DMS 273 (cell line): ENCODE results near the gene RAB3A.

Experiments
- DNase-seq: peaks from one replicate; lab custom pipeline; 2025; ENCODE audit not compliant: unreplicated experiment; lab: John Stamatoyannopoulos, UW

RAB3A gene, protein sequence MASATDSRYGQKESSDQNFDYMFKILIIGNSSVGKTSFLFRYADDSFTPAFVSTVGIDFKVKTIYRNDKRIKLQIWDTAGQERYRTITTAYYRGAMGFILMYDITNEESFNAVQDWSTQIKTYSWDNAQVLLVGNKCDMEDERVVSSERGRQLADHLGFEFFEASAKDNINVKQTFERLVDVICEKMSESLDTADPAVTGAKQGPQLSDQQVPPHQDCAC

DNA sequence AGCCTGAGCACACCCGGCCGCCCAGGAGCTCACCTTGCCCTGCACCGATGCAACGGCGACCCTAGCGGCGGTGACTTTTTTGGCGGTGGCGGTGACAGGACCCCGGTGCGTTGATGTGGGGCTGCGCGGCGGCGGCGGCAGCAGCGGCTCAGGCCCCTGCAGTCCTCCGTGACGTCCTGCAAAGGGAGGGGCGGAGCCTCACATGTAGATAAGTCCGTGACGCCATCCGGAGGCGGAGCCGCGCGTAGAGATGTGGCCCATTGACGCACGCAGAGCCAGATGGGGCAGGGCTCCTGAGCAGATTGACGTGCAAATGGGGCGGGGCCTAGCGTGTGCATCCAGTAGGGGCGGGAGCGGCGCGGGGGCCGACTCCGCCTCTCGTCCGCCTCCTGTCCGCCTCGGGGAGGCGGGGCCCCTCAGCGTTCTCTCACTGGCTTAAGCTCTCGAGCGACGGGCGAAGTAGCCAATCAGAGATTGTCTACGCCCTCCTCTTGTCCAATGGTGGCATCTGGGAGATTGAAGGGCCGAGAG lies at the start of gene RAB3A:
Gene RAB3A, minus strand, starts transcription at position 180 of the 531 bp plus-strand sequence. CDS start 1,302 bp downstream, outside the sequence.
- DNase-seq = peak; percentile 100

DNA sequence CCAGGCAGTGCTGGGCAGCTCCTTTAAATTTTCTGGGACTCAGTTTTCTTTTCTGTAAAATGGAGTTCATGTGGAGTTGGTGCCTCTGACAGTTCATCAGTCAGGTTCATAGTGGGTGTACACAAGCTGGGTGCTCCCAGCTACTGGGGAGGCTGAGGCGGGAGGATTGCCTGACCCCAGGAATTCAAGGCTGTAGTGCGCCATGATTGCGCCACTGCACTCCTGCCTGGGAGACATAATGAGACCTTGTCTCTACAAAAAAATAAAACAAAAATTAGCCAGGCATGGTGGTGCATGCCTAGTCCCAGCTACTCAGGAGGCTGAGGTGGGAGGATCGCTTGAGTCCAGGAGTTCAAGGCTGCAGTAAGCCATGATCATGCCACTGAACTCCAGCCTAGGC lies 49.3 kb upstream of the RAB3A start:
- no peak for DNase-seq

DNA sequence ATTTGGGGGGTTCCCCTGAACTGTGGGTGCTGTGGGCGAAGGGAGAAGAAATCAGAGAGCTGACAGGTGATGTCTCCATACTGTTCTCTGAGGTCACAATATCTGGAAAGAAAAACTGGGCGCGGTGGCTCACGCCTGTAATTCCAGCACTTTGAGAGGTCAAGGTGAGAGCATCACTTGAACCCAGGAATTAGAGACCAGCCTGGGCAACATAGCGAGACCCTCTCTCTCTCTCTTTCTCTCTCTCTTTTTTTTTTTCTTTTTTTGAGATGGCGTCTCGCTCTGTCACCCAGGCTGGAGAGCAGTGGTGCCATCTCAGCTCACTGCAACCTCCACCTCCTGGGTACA lies 48.5 kb upstream of the RAB3A start:
- DNase-seq = no peak

DNA sequence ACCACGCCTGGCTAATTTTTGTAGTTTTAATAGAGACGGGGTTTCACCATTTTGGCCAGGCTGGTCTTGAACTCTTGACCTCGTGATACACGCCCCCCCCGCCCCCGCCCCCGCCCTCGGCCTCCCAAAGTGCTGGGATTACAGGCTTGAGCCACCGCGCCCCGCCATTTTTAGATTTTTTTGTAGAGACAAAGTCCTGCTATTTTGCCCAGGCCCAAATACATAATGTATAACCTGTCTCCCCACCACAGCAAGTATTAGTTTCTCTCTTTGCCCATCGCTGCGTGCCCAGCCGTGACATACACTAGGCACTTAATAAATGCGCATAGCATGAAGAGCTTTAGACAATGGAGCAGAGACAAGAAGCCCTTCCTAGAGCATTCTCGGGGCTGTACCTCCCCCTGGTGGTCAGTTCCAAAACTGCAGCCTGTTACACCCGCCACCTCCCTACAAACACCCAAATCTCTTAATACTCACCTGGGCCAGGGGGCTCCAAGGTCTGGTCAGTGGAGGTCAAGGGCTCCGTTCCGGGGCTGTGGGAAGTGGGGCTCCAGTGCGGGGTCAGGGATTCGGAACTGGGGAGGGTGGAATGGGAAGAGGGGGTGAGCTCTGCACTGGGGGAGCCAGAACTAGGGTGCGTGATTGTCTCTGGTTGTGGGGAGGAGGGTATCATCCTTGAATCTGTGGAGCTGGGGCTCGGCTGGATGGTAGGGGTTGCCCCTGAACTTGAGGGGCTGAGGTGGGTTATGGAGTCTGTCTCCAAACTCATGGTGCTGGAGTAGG lies 47.9 kb upstream of the RAB3A start:
- DNase-seq = peak; percentile 88

DNA sequence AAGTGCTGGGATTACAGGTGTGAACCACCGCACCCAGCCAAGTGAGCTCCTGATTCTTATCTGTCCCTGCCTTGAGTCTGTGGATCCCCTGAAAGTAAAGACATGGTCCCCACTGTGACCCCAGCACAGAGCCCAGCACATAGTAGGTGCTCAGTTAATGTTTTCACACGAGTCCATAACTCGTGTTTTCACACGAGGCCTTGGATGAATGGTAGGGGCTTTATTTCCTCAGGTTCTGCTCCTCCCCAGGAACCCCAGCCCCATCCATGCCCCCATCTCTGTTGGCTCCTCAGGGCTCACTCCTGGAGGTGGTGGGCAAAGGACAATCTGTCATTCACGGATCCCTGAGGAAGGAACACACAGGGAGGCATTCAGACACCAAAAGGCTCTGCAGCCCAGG lies 46.0 kb upstream of the RAB3A start:
- DNase-seq = no peak

DNA sequence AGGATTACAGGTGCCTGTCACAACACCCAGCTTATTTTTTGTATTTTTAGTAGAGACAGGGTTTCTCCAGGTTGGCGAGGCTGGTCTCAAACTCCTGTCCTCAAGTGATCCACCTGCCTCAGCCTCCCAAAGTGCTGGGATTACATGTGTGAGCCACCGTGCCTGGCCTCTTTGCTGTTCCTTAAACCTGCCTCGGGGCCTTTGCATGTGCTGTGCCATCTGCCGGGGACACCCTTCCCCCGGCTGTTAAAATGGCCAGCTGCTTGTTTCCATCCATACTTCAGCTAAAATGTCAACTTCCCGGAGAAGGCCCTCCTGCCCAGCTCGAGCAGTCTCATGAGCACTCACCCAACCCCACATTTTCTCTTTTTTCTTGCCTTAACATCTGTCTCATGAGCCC lies 41.5 kb upstream of the RAB3A start:
- no peak for DNase-seq

DNA sequence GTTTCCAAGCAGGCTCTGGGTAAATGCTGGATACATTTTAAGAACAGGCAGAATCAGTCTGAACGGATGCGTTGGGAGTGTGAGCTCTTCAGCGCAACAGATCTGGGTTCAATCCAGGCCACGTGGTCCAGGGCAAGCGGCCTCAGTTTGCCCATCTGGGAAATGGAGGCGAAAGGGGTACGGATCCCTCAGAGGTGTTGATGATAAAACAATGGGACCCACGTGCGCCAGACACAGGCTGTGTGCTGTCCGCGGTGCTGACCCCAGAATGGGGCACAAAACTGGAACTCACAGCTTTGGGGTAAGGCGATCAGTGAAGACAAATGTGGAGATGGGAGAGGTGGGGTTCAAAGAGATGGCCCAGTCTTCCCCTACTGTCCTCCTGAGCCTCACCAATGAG lies 35.5 kb upstream of the RAB3A start:
- DNase-seq = no peak

DNA sequence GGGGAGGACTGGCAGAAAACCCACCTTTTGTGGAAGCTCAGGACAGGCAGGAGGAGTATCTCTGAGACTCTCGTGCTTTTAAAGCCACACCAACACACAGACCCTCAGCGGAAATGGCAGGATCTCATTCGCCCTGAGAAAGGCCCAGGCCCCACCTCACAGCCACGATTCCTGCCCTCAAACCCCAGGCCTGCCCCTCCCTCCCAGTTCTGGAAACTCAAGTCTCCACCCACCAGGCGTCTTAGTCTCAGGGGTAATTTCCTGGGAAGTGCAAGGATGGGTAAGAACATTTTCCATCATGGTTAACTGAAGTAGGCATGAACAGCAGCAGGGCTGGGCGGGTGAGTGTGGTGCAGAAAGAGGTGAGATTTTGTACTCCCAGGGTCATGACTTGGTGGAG lies 30.4 kb upstream of the RAB3A start:
- DNase-seq = no peak

DNA sequence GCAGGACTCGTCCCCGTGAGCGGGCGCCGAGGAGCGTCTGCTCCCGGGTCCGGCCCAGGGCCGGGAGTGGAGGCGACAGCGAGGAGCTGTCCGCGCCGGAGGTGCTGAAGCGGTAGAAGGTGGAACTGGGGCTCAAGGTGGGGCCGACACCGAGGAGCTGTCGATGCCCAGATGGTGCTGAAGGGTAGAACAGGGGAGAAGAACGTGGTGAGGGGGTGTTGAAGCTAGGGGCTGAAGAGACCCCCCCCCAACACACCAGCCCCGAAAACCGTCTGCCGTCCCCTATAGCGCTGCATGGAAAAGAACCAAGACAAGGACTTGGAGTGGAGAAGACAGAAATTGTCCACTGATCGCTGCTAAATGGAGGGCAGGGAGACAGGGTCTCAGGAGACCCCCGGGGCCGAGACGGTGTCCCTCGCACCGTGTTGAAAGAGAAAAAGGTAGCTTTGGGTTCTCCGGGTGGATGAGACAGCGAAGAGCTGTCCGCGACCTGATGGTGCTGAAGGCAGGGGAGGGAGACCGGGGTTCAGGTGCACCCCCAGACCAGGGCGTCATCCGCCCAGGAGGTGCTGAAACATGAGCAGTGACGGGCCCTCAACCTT lies 29.5 kb upstream of the RAB3A start:
- peak; percentile 83 for DNase-seq

DNA sequence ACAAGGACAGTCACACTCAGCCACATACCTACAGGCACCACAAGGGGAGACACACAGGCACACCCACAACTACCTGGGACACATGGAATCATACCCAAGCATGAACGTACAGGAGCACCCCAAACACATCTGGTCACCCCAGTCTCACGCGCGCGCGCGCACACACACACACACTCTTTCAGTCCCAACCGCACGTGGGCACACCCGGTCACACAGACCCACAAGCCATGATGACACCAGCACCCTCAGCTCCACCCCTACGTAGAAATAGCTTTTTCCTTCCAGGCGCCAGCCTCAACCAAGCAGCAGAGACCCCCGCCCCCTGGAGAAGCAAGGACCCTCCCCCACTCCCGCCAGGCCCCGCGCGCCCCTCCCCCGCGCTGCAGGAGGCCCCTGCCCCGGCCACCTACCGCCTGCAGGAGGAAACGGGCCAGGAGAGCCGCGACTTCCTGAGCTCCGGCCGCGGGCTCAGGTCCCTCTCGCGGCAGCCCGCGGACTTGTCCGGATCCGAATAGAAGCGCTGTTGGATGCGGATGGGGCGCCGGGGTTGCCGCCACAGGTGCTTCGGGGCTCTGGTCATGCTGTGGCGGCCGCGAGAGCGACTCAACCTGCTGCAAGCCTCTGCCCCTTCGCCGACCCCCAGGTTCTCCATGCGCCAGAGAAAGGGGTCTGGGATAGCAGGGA lies 28.8 kb upstream of the RAB3A start:
- peak; percentile 83 for DNase-seq

DNA sequence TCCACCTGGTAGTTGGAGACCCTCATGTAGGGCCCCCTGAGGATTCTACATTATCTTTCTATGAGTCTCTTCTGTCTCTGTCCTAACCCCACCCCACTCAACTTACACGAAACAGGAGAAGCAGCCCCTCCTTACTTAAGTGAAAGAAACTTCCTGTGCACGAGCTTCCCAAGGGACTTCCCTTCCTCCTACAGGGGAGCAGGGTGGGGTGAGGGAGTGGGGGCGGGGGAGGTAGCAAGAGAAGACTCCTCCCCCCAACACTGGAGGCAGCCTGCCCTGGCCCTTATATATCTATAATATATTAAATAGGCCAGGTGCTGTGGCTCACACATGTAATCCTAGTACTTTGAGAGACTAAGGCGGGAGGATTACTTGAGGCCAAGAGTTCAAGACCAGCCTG lies 27.9 kb upstream of the RAB3A start:
- DNase-seq = no peak

DNA sequence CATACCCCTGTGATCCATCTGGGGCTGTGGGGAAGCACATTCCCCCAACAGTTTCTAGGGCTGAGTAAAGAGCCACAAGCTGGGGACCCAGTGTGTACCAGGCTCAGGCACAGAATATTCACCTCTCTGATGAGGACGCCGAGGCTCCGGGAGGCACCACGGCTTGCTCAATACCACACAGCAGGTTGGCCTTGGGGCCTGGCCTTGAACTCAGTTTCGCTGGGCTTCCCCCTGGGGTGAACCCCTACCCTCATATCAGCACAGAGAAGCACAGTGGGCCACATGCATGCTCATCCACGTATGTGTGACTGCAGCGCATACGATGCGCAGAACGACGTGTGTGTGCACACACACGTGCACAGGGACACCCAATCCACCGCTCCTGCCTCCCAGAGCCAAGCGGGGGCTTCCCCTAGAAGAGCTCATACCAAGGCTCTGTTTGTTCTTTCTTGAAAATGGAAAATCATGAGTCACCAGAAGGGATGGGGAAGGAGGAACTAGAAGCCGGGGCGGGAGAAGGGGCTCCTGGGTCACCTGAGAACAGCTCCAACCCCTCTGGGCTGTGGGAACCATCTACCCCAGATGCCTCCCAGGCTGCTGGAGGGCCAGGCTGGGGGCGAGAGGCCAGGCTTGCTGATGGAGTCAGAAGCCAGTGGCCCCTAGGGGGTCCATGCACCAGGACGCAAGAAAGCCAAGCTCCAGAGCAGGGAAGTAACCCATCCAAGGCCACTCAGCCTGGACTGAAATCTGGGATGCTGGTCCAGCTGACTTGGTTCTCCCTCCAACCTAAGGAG lies 27.3 kb upstream of the RAB3A start:
- DNase-seq = no peak

DNA sequence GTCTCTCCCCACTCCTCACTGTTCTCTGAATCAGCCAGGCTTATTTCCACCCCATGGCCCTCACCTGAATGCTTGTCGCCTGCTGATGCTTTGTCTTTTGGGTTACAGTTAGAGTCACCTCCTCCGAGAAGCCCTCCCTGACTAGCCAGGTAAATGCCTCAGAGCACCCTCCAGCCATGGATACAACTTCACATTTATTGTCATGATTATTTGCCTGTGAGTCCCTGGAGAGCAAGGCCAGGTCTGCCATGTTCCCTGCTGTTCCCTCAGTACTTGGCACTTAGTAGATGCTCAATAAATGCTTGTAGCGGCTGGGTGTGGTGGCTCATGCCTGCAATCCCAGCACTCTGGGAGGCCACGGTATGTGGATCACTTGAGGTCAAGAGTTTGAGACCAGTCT lies 26.1 kb upstream of the RAB3A start:
- no peak for DNase-seq

DNA sequence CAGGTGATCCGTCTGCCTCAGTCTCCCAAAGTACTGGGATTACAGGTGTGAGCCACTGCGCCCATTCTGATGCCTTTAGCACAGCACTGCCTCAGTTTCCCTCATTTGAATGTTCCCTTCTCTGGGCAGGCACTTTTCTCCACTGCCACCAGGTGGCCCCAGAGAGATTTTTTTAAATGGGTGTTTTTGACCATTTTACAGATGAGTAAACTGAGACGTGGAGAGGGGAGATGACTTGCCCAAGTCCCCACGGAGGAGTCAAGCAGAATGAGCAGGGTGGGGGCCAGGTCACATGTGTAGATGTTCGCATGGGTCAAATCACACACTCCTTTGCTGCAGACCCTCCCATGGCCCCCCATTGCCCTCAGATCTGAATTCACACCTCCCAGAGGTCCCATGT lies 25.6 kb upstream of the RAB3A start:
- DNase-seq = no peak

DNA sequence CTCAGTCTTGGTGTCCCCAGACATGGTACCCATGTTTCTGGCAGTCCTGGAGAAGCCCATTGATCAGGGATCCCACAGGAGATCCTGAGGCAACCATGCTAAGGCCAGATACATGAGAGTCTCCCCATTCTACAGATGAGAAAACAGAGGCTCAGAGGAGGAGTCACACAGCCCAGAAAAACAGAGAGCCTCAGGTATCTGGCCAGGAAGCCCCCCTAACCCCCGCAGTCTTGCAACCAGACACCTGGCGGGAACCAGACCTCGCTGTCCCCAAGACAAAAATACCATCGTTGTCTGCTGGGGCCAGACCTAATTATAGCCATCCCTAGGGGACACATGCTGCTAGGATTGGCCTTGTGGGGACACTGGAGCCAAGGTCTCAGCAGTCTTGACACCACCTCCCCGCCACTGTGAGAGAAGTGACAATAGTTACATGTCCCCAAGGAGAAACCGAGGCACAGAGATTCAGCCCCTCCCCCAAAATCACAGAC lies 24.0 kb upstream of the RAB3A start:
- DNase-seq = no peak

DNA sequence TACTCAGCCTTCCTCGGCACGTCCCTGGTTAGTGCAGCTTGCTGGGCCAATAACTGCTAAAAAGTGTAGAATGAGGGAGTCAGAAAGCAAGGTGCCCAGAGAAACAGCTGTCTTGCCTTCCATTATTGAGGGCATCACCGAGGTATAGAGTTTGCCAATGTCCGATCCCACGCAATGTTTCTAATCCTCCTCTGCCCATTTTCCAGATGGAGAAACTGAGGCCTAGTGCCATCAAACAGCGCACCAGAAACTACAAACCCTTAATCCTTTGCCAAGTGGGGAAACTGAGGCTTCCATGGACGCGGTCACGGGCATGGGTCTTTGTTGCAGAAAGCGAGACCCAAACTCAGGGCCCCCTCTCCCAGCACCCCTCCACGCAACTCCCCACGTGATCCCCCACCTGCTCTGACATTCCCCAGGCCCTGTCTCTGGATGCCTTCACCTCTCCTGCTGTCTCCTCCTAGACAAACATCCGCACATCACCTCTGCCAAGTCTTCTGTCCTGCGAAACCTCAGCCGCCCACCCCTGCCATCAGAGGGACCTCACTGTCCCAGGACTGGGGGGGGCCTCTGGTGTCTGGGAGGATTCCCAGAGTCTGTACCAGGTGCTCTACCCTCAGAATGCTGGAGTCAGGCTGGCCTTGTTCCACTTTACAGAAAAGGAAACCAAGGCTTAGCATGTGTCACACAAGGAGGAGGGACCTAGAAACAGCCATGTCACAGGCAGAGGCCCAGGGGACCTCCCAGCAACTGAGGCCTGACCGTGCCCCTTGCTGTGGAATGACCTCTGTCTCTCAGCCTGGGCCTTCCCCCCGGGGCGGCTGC lies 23.3 kb upstream of the RAB3A start:
- DNase-seq = no peak

DNA sequence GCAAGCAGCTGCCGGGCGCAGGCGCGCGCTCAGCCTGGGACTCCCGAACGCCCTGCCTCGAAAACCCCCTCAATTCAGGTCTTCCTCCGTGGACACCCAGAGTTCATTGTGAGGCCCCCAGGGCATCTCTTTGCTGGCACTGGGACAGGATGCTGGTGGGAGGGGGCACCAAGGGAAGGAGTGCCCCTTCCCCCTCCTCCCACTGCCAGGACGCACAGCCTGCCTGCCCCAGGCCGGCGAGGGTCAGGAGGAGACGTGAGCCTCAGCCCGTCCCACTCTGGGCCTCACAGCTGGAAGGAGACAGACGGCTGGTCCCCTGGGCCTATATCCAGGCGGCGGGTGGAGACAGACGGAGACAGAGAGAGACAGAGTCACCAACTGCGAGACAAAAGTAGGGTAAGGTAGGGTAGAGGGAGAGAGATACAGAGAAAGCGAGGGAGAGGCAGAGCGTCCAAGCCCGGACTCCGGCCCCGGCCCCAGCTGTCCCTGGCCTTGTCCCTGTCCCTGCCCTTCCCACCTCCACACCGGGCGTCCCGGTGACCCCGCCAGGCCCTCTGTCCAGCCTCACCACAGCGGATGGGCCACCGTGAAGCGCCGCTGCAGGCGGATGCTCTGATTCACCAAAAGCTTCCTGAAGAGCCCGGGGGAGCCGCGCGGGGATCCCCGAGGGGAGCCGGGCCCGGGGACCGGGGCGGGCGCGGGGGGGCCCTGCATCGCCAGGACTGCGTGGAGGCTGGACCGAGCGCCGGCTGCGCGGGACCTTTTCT lies 22.0 kb upstream of the RAB3A start, which contains the start of gene PDE4C:
Gene PDE4C, minus strand, starts transcription at position 737 of the 767 bp plus-strand sequence. Its CDS starts 23 bp downstream, at position 714.
- peak; percentile 83 for DNase-seq

DNA sequence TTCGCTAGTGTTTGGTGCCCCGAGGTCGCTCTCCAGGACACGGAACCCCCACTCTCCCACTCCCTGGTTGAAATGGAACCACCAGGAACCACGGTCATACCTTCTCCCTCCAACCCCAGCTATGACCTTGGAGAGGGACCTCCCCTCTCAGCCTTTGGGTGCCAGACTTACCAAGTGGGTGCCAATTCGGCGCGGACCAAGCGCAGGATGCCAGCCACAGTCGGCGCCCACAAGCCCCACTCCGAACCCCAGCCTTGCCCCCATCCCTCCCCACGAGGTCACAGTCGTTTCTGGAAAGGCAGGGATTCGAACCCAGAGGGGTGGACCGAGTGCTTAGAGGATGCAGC lies 21.5 kb upstream of the RAB3A start:
- DNase-seq = no peak
